ENCODE results near the gene UBE3C.

DNA sequence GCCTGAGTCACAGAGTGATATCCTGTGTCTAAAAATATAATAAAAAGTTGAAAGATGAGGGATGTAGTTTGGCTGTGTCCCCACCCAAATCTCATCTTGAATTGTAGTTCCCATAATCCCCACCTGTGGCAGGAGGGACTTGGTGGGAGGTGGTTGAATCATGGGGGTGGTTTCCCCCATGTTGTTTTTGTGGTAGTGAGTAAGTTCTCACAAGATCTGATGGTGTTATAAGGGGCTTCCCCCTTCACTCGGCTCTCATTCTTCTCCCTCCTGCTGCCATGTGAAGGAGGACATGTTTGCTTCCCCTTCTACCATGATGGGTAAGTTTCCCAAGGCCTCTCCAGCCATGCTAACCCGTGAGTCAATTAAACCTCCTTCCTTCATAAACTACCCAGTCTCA lies 25.1 kb upstream of the UBE3C start:
- TF ChIP-seq, protein P1, sequence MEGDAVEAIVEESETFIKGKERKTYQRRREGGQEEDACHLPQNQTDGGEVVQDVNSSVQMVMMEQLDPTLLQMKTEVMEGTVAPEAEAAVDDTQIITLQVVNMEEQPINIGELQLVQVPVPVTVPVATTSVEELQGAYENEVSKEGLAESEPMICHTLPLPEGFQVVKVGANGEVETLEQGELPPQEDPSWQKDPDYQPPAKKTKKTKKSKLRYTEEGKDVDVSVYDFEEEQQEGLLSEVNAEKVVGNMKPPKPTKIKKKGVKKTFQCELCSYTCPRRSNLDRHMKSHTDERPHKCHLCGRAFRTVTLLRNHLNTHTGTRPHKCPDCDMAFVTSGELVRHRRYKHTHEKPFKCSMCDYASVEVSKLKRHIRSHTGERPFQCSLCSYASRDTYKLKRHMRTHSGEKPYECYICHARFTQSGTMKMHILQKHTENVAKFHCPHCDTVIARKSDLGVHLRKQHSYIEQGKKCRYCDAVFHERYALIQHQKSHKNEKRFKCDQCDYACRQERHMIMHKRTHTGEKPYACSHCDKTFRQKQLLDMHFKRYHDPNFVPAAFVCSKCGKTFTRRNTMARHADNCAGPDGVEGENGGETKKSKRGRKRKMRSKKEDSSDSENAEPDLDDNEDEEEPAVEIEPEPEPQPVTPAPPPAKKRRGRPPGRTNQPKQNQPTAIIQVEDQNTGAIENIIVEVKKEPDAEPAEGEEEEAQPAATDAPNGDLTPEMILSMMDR (IDR thresholded peaks at IDR 0.05), result no peak
- TF ChIP-seq POLR2A (IDR thresholded peaks at IDR 0.05), result no peak

Data from vagina (tissue), 2 donors.